H9 (cell line): ENCODE measurements around the gene GPR161. TPM values are rescaled to one million over a fixed set of nuclear protein-coding genes. Genes with fewer than 3 reads are reported as not detected.

Experiments used
- DNase-seq: peaks from one replicate; pipeline ENCODE4 v3.0.0-alpha.2; 2017
- H2AFZ ChIP-seq: one replicate; pipeline ENCODE4 v1.6.1; 2013; ENCODE audit warnings: mild to moderate bottlenecking, low read length, control low read depth, moderate library complexity
- H2AK5ac ChIP-seq: 2 replicates; pipeline ENCODE4 v1.6.1; 2013; ENCODE audit warnings: low read length, control low read depth, mixed read lengths; ENCODE audit not compliant: insufficient read length
- H2BK120ac ChIP-seq: one replicate; pipeline ENCODE4 v1.6.1; 2013; ENCODE audit warnings: low read depth, mild to moderate bottlenecking, low read length, control low read depth, inconsistent platforms; ENCODE audit not compliant: poor library complexity, severe bottlenecking
- H2BK12ac ChIP-seq: 2 replicates; pipeline ENCODE4 v1.6.1; 2013; ENCODE audit warnings: low read length, control low read depth, mixed read lengths, low read depth; ENCODE audit not compliant: insufficient read length
- H2BK15ac ChIP-seq: 2 replicates; pipeline ENCODE4 v1.6.1; 2013; ENCODE audit warnings: low read depth, low read length, control low read depth
- H2BK20ac ChIP-seq: one replicate; pipeline ENCODE4 v1.6.1; 2013; ENCODE audit warnings: low read depth, mild to moderate bottlenecking, low read length, control low read depth, inconsistent platforms; ENCODE audit not compliant: poor library complexity, severe bottlenecking
- H2BK5ac ChIP-seq: 2 replicates; pipeline ENCODE4 v1.6.1; 2013; ENCODE audit warnings: low read length, control low read depth, mixed read lengths; ENCODE audit not compliant: insufficient read length
- H3K14ac ChIP-seq: 2 replicates; pipeline ENCODE4 v1.6.1; 2013; ENCODE audit warnings: low read length, control low read depth; ENCODE audit not compliant: insufficient read depth
- H3K18ac ChIP-seq: 2 replicates; pipeline ENCODE4 v1.6.1; 2013; ENCODE audit warnings: low read depth, mild to moderate bottlenecking, mixed read lengths, low read length, control low read depth; ENCODE audit not compliant: insufficient read length
- H3K23ac ChIP-seq: 2 replicates; pipeline ENCODE4 v1.6.1; 2013; ENCODE audit warnings: low read length, control low read depth, mixed read lengths, low read depth; ENCODE audit not compliant: insufficient read length
- H3K23me2 ChIP-seq: 2 replicates; pipeline ENCODE4 v1.6.1; 2013; ENCODE audit warnings: low read depth, mild to moderate bottlenecking, mixed read lengths, low read length, control low read depth; ENCODE audit not compliant: insufficient read length, poor library complexity, severe bottlenecking
- H3K27ac ChIP-seq: 2 replicates; pipeline ENCODE4 v1.5.1; 2013; ENCODE audit warnings: low read length, control low read depth, mixed read lengths, low read depth; ENCODE audit not compliant: insufficient read length
- H3K27me3 ChIP-seq: 2 replicates; pipeline ENCODE4 v1.6.1; 2013; ENCODE audit warnings: low read length, control low read depth, inconsistent platforms; ENCODE audit not compliant: insufficient read depth
- H3K4ac ChIP-seq: 2 replicates; pipeline ENCODE4 v1.6.1; 2013; ENCODE audit warnings: low read depth, mild to moderate bottlenecking, control low read depth, inconsistent platforms, low read length, moderate library complexity
- H3K4me1 ChIP-seq: 2 replicates; pipeline ENCODE4 v1.6.1; 2013; ENCODE audit warnings: low read length, control low read depth, inconsistent platforms; ENCODE audit not compliant: insufficient read depth
- H3K4me2 ChIP-seq: 2 replicates; pipeline ENCODE4 v1.6.1; 2013; ENCODE audit warnings: low read length, control low read depth, mixed read lengths; ENCODE audit not compliant: insufficient read length, insufficient read depth
- H3K56ac ChIP-seq: 2 replicates; pipeline ENCODE4 v1.6.1; 2013; ENCODE audit warnings: low read depth, mild to moderate bottlenecking, mixed read lengths, low read length, control low read depth; ENCODE audit not compliant: insufficient read length
- H3K79me1 ChIP-seq: 2 replicates; pipeline ENCODE4 v1.6.1; 2013; ENCODE audit warnings: low read depth, mild to moderate bottlenecking, moderate library complexity, low read length, control low read depth, inconsistent platforms; ENCODE audit not compliant: insufficient read depth, poor library complexity, severe bottlenecking
- H3K79me2 ChIP-seq: 2 replicates; pipeline ENCODE4 v1.6.1; 2013; ENCODE audit warnings: low read length, control low read depth, inconsistent platforms; ENCODE audit not compliant: insufficient read depth
- H3K9ac ChIP-seq: 2 replicates; pipeline ENCODE4 v1.6.1; 2013; ENCODE audit warnings: low read length, control low read depth, mixed read lengths; ENCODE audit not compliant: insufficient read length; ENCODE audit errors: extremely low read depth
- H3K9me3 ChIP-seq: one replicate; pipeline ENCODE4 v1.6.1; 2013; ENCODE audit warnings: low read depth, low read length, inconsistent platforms; ENCODE audit not compliant: control insufficient read depth
- H3T11ph ChIP-seq: one replicate; pipeline ENCODE4 v1.6.1; 2013; ENCODE audit warnings: mild to moderate bottlenecking, low read length, control low read depth, inconsistent platforms
- H4K20me1 ChIP-seq: one replicate; pipeline ENCODE4 v1.6.1; 2013; ENCODE audit not compliant: control insufficient read depth, insufficient read length, insufficient read depth
- H4K5ac ChIP-seq: 2 replicates; pipeline ENCODE4 v1.6.1; 2013; ENCODE audit warnings: low read depth, mild to moderate bottlenecking, mixed read lengths, low read length, control low read depth; ENCODE audit not compliant: insufficient read length
- H4K8ac ChIP-seq: replicated peaks from 2 replicates; pipeline ENCODE4 v1.6.1; 2013; ENCODE audit warnings: low read length, control low read depth, mixed read lengths, low read depth; ENCODE audit not compliant: insufficient read length
- H4K91ac ChIP-seq: 2 replicates; pipeline ENCODE4 v1.6.1; 2013; ENCODE audit warnings: low read depth, mild to moderate bottlenecking, moderate library complexity, mixed read lengths, low read length, control low read depth; ENCODE audit not compliant: insufficient read length
- H3K27ac Mint-ChIP-seq, 3 experiments: 2 replicates in 2 of 3; 3 replicates in 1 of 3; pipeline ENCODE4 v1.8.0; 2020 to 2021; ENCODE audit warnings: mixed read lengths in 3 of 3, mild to moderate bottlenecking in 1 of 3, moderate library complexity in 1 of 3
- H3K27me3 Mint-ChIP-seq: 2 replicates; pipeline ENCODE4 v1.8.0; 2021; ENCODE audit warnings: low read depth, mild to moderate bottlenecking, moderate library complexity, mixed read lengths
- H3K36me3 Mint-ChIP-seq, 3 experiments: 2 replicates in 2 of 3; 3 replicates in 1 of 3; pipeline ENCODE4 v1.8.0; 2020 to 2021; ENCODE audit warnings: low read depth in 3 of 3, mixed read lengths in 3 of 3; ENCODE audit not compliant: insufficient read depth in 1 of 3
- H3K4me1 Mint-ChIP-seq, 2 experiments: 2 replicates each; pipeline ENCODE4 v1.8.0; 2020; ENCODE audit warnings: mixed read lengths in 2 of 2
- H3K4me3 Mint-ChIP-seq, 2 experiments: 2 replicates in 1 of 2; 3 replicates in 1 of 2; pipeline ENCODE4 v1.8.0; 2020 to 2021; ENCODE audit warnings: mild to moderate bottlenecking in 2 of 2, mixed read lengths in 2 of 2, moderate library complexity in 1 of 2
- H3K9me3 Mint-ChIP-seq, 2 experiments: 2 replicates in 1 of 2; 3 replicates in 1 of 2; pipeline ENCODE4 v1.8.0; 2020; ENCODE audit warnings: mild to moderate bottlenecking in 2 of 2, mixed read lengths in 2 of 2, moderate library complexity in 1 of 2
- WGBS: extraction: QIAGEN DNeasy Blood & Tissue Kit; methylation state at CpG from one replicate; pipeline ENCODE4 v1.1.7; 2013; ENCODE audit warnings: missing lambda C conversion rate, low lambda C conversion rate, mixed read lengths; ENCODE audit not compliant: insufficient read length; ENCODE audit errors: extremely low coverage; 5-methylcytosine and 5-hydroxymethylcytosine counted together
- total RNA-seq: library from RNA; stranded (reverse); gene quantifications from 2 replicates; pipeline ENCODE4 v1.2.1, GENCODE V29; 2021
- TF ChIP-seq, protein P1 (sequence below): fragments of 200-600 bp; sonication (generic); conservative IDR thresholded peaks from 3 replicates; pipeline ENCODE4 v1.8.0; 2021; ENCODE audit warnings: antibody characterized with exemption, mild to moderate bottlenecking

GPR161 gene
- total RNA-seq, 1 experiment from 2014 or later, result 10.6 TPM

DNA sequence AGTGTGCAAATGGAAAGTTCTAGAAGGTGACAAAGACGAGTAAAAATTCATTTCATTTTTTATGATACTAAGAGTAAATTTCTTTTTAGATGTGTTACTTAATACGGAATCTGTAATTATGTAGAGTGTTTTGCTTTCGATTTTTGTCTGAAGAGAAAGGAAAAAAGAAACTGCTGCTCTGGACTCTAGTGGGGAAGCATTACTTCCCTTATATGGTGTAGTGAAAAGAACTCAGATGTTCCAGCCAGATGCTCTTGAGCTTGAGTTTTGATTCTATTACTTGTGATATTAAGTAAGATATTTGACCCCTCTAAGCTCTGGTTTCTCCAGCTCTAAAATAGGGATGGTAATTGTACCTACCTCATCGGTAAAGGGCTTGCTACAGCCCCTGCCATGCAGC lies 12.2 kb upstream of the GPR161 start:
- Histone ChIP-seq H4K91ac (no peak overlapping the region), H3T11ph (no peak overlapping the region), H3K18ac (no peak overlapping the region), H3K23ac (no peak overlapping the region), H4K8ac (no peak overlapping the region), H2BK120ac (no peak overlapping the region), H4K20me1 (no peaks in the 10 kb centered on the region), H2BK12ac (no peak overlapping the region), H2AK5ac (no peak overlapping the region), H2BK5ac (no peak overlapping the region), H3K9me3 (no peaks in the 10 kb centered on the region), H3K4me2 (no peak overlapping the region), H3K79me1 (no peaks in the 10 kb centered on the region), H3K4me1 (no peaks in the 10 kb centered on the region), H2AFZ (no peak overlapping the region), H3K9ac (no peak overlapping the region), H3K56ac (no peak overlapping the region), H3K27me3 (no peaks in the 10 kb centered on the region), H3K14ac (no peak overlapping the region), H3K27ac (no peak overlapping the region), H2BK20ac (no peak overlapping the region), H3K23me2 (no peaks in the 10 kb centered on the region), H4K5ac (no peak overlapping the region), H3K79me2 (no peaks in the 10 kb centered on the region), H3K4ac (no peak overlapping the region), H2BK15ac (no peak overlapping the region)
- TF ChIP-seq, protein P1, sequence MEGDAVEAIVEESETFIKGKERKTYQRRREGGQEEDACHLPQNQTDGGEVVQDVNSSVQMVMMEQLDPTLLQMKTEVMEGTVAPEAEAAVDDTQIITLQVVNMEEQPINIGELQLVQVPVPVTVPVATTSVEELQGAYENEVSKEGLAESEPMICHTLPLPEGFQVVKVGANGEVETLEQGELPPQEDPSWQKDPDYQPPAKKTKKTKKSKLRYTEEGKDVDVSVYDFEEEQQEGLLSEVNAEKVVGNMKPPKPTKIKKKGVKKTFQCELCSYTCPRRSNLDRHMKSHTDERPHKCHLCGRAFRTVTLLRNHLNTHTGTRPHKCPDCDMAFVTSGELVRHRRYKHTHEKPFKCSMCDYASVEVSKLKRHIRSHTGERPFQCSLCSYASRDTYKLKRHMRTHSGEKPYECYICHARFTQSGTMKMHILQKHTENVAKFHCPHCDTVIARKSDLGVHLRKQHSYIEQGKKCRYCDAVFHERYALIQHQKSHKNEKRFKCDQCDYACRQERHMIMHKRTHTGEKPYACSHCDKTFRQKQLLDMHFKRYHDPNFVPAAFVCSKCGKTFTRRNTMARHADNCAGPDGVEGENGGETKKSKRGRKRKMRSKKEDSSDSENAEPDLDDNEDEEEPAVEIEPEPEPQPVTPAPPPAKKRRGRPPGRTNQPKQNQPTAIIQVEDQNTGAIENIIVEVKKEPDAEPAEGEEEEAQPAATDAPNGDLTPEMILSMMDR, result no peak
- Mint-ChIP-seq H3K27ac (no peak overlapping the region), H3K4me1 (peaks cover 7 to 8% of the 10 kb centered on the region in 2 experiments), H3K36me3 (no peaks in the 10 kb centered on the region), H3K27me3 (peaks cover 3% of the 10 kb centered on the region; the same call in 1 of the 2 replicates), H3K9me3 (no peaks in the 10 kb centered on the region), H3K4me3 (no peak overlapping the region)
- no peak for DNase-seq
- no CpG with 5 or more reads among the region's 4 CpGs for WGBS
